GM18951 (cell line): ENCODE data around the gene KIF25.

Experiments
- POLR2A ChIP-seq: IDR thresholded peaks from 4 replicates; pipeline ENCODE4 v1.6.1; 2011; ENCODE audit warnings: mild to moderate bottlenecking; ENCODE audit not compliant: insufficient read length, insufficient read depth; ENCODE audit errors: extremely low read depth
- in situ Hi-C: fragments of 300-500 bp; cut with MboI; formaldehyde crosslinking; loops from one replicate; pipeline ENCODE4 v1.12.0; 2022; ENCODE audit warnings: low sequenced_read_pairs, mixed read lengths, inconsistent platforms; ENCODE audit not compliant: unreplicated experiment

KIF25 gene

GRCh38 chr6:167979436-167980139 lies 17.9 kb upstream of the KIF25 start:
- TF ChIP-seq POLR2A: no peak
- in situ Hi-C loops: no loop called here

GRCh38 chr6:167980911-167981580 lies 16.4 kb upstream of the KIF25 start:
- TF ChIP-seq POLR2A: no peak
- in situ Hi-C loops: no loop called here

- in situ Hi-C loops: no loop called here
These were observed 15.5 kb upstream of the KIF25 start for GRCh38 chr6:167981916-167982462.

GRCh38 chr6:167984144-167984719 lies 13.2 kb upstream of the KIF25 start:
- no peak for TF ChIP-seq POLR2A
- in situ Hi-C loops: no loop called here

More at GRCh38 chr6:167981916-167982462, 15.5 kb upstream of the KIF25 start:
- TF ChIP-seq POLR2A: no peak

- in situ Hi-C loops: no loop called here
- no peak for TF ChIP-seq POLR2A
These were observed 12.4 kb upstream of the KIF25 start for GRCh38 chr6:167984876-167985604.

- in situ Hi-C loops: no loop called here
These were observed 11.4 kb upstream of the KIF25 start for GRCh38 chr6:167985911-167986595.

GRCh38 chr6:167987396-167988153 lies 9.9 kb upstream of the KIF25 start:
- in situ Hi-C loops: no loop called here
- no peak for TF ChIP-seq POLR2A

More at GRCh38 chr6:167985911-167986595, 11.4 kb upstream of the KIF25 start:
- TF ChIP-seq POLR2A: no peak

GRCh38 chr6:167988154-167988495 lies 9.3 kb upstream of the KIF25 start:
- no peak for TF ChIP-seq POLR2A
- in situ Hi-C loops: no loop called here

GRCh38 chr6:167988945-167989841 lies 8.3 kb upstream of the KIF25 start:
- in situ Hi-C loops: no loop called here
- no peak for TF ChIP-seq POLR2A

GRCh38 chr6:167990016-167990945 lies 7.2 kb upstream of the KIF25 start:
- in situ Hi-C loops: no loop called here
- TF ChIP-seq POLR2A: no peak
